CD14-positive monocyte (primary cell): ENCODE data around the gene HLCS. TPM values are rescaled to one million over a fixed set of nuclear protein-coding genes. Genes with fewer than 3 reads are reported as not detected.

ENCODE experiments used
- DNase-seq, 3 donors: peaks; one replicate each; pipeline ENCODE4 v3.0.0-alpha.2; 2011 to 2022
- H2AFZ ChIP-seq: 2 replicates; pipeline ENCODE4 v1.6.0; 2012; ENCODE audit warnings: mild to moderate bottlenecking, low read depth, low read length, inconsistent platforms; ENCODE audit not compliant: insufficient read depth, poor library complexity, severe bottlenecking
- H3K27ac ChIP-seq, 2 donors: 1 replicate in 1 of 2; 2 replicates in 1 of 2; pipeline ENCODE4 v1.5.1; 2012 to 2013; ENCODE audit warnings: low read length in 2 of 2, control low read depth in 1 of 2, inconsistent platforms in 1 of 2, low read depth in 1 of 2, mild to moderate bottlenecking in 1 of 2
- H3K27me3 ChIP-seq, 2 donors: one replicate each; pipeline versions ENCODE4 v1.6.0 to v1.6.1; 2011 to 2013; ENCODE audit warnings: low read length in 2 of 2; ENCODE audit not compliant: control insufficient read depth in 2 of 2, insufficient read depth in 2 of 2
- H3K36me3 ChIP-seq, 2 donors: replicated peaks in 1 of 2; 1 replicate in 1 of 2; 2 replicates in 1 of 2; pipeline versions ENCODE4 v1.5.1 to v1.6.1; 2012 to 2013; ENCODE audit warnings: low read length in 2 of 2, control low read depth in 1 of 2, inconsistent platforms in 1 of 2, mild to moderate bottlenecking in 1 of 2; ENCODE audit not compliant: insufficient read depth in 2 of 2, control insufficient read depth in 1 of 2
- H3K4me1 ChIP-seq, 2 donors: 1 replicate in 1 of 2; 2 replicates in 1 of 2; pipeline versions ENCODE4 v1.5.1 to v1.6.1; 2012 to 2013; ENCODE audit warnings: low read length in 2 of 2, control low read depth in 1 of 2, inconsistent platforms in 1 of 2, mild to moderate bottlenecking in 1 of 2, moderate library complexity in 1 of 2; ENCODE audit not compliant: insufficient read depth in 2 of 2, control insufficient read depth in 1 of 2
- H3K4me2 ChIP-seq: replicated peaks from 2 replicates; pipeline ENCODE3; 2012; ENCODE audit warnings: low read length, moderate library complexity, mild to moderate bottlenecking; ENCODE audit not compliant: poor library complexity, severe bottlenecking; ENCODE audit errors: extremely low read depth
- H3K4me3 ChIP-seq, 3 experiments: fragments of 200-600 bp in 1 of 3; sonication (generic) in 1 of 3; replicated peaks in 1 of 3; 1 replicate in 2 of 3; 2 replicates in 1 of 3; pipeline ENCODE4 v1.5.1; 2011 to 2013; ENCODE audit warnings: low read length in 3 of 3, mild to moderate bottlenecking in 3 of 3, control low read depth in 2 of 3, low read depth in 2 of 3, inconsistent platforms in 1 of 3, moderate library complexity in 1 of 3
- H3K79me2 ChIP-seq: 2 replicates; pipeline ENCODE4 v1.6.0; 2012; ENCODE audit warnings: mild to moderate bottlenecking, control low read depth, inconsistent platforms, low read length, moderate library complexity; ENCODE audit not compliant: insufficient read depth
- H3K9ac ChIP-seq: 2 replicates; pipeline ENCODE4 v1.6.0; 2017; ENCODE audit warnings: low read length, mild to moderate bottlenecking; ENCODE audit not compliant: insufficient read depth, poor library complexity, severe bottlenecking
- H3K9me3 ChIP-seq, 2 donors: replicated peaks in 1 of 2; 1 replicate in 1 of 2; 2 replicates in 1 of 2; pipeline versions ENCODE4 v1.5.1 to v1.6.1; 2012 to 2013; ENCODE audit warnings: low read length in 2 of 2, control low read depth in 1 of 2; ENCODE audit not compliant: control insufficient read depth in 1 of 2, insufficient read depth in 1 of 2
- H4K20me1 ChIP-seq: 2 replicates; pipeline ENCODE4 v1.6.0; 2012; ENCODE audit warnings: mild to moderate bottlenecking, low read length, control low read depth, moderate library complexity; ENCODE audit not compliant: insufficient read depth
- H3K27ac Mint-ChIP-seq, 7 donors: one replicate each; pipeline ENCODE4 v1.8.0; 2020; ENCODE audit warnings: mild to moderate bottlenecking in 7 of 7, mixed read lengths in 7 of 7, moderate library complexity in 6 of 7, inconsistent platforms in 2 of 7
- H3K27me3 Mint-ChIP-seq, 3 donors: one replicate each; pipeline ENCODE4 v1.8.0; 2021 to 2022; ENCODE audit warnings: low read depth in 3 of 3, mild to moderate bottlenecking in 3 of 3, mixed read lengths in 3 of 3, moderate library complexity in 3 of 3, inconsistent platforms in 1 of 3
- H3K36me3 Mint-ChIP-seq, 2 donors: one replicate each; pipeline ENCODE4 v1.8.0; 2020; ENCODE audit warnings: mixed read lengths in 2 of 2, inconsistent platforms in 1 of 2, mild to moderate bottlenecking in 1 of 2
- H3K4me1 Mint-ChIP-seq: one replicate; pipeline ENCODE4 v1.8.0; 2020; ENCODE audit warnings: mild to moderate bottlenecking, mixed read lengths
- H3K4me3 Mint-ChIP-seq, 2 donors: one replicate each; pipeline ENCODE4 v1.8.0; 2020; ENCODE audit warnings: mild to moderate bottlenecking in 2 of 2, mixed read lengths in 2 of 2, moderate library complexity in 1 of 2
- H3K9me3 Mint-ChIP-seq, 7 donors: one replicate each; pipeline ENCODE4 v1.8.0; 2020 to 2022; ENCODE audit warnings: mixed read lengths in 7 of 7, mild to moderate bottlenecking in 6 of 7, moderate library complexity in 6 of 7, inconsistent platforms in 2 of 7
- CTCF ChIP-seq: fragments of 200-600 bp; IDR thresholded peaks from one replicate; pipeline ENCODE4 v1.8.0; 2022; ENCODE audit warnings: antibody characterized with exemption, mild to moderate bottlenecking
- WGBS: methylation state at CpG from one replicate; pipeline ENCODE4 v1.1.5; 2013; ENCODE audit warnings: missing lambda C conversion rate; ENCODE audit not compliant: insufficient coverage; 5-methylcytosine and 5-hydroxymethylcytosine counted together
- intact Hi-C, 2 donors: fragments of 100-400 bp; cut with micrococcal nuclease; formaldehyde crosslinking; loops; one replicate each; pipeline versions ENCODE4 v1.15.0 to v1.15.1; 2023
- polyA plus RNA-seq, 3 donors: library from polyadenylated mRNA; depleted of rRNA in 1 of 3; unstranded in 2 of 3; stranded (reverse) in 1 of 3; fragments of 300-500 nt in 2 of 3; fragments of >200 nt in 1 of 3; fragmentation: Illumina TruSeq in 2 of 3; gene quantifications; 1 replicate in 2 of 3; 2 replicates in 1 of 3; pipeline ENCODE4 v1.2.3, GENCODE V29; 2012 to 2021

HLCS gene
- polyA plus RNA-seq, 3 donors: 2.1 to 3.1 (median 2.2) TPM

- no peaks in the 10 kb centered on the region for H4K20me1 ChIP-seq
These were observed 246.9 kb downstream of the HLCS start for GRCh38 chr21:36719614-36720013.

GRCh38 chr21:36718951-36719501 lies 247.4 kb downstream of the HLCS start:
- no peaks in the 10 kb centered on the region for H3K4me1 Mint-ChIP-seq
- DNase-seq: no peak
- no peaks in the 10 kb centered on the region for H3K36me3 ChIP-seq
- no peaks in the 10 kb centered on the region for H3K79me2 ChIP-seq
- no peak overlapping the region for H3K9ac ChIP-seq
- H3K4me3 Mint-ChIP-seq: no peak overlapping the region
- H3K27ac Mint-ChIP-seq: no peak overlapping the region
- WGBS: 86% methylated on average over 15 of the region's 18 CpGs
- no peak overlapping the region for H3K4me2 ChIP-seq
- intact Hi-C loops: no loop called here
- H3K4me1 ChIP-seq: no peaks in the 10 kb centered on the region
- H4K20me1 ChIP-seq: no peaks in the 10 kb centered on the region
- peaks cover 0 to 5% (median 0%) of the 10 kb centered on the region in 7 donors for H3K9me3 Mint-ChIP-seq
- H3K27me3 ChIP-seq: peaks cover 22 to 44% of the 10 kb centered on the region in 2 donors
- no peak overlapping the region for H2AFZ ChIP-seq
- H3K36me3 Mint-ChIP-seq: no peaks in the 10 kb centered on the region
- H3K27me3 Mint-ChIP-seq: peaks cover 26 to 60% (median 34%) of the 10 kb centered on the region in 3 donors
- TF ChIP-seq CTCF: no peak
- H3K4me3 ChIP-seq: no peak overlapping the region
- no peak overlapping the region for H3K27ac ChIP-seq
- H3K9me3 ChIP-seq: no peaks in the 10 kb centered on the region

More at GRCh38 chr21:36719614-36720013, 246.9 kb downstream of the HLCS start:
- 93% methylated on average over 9 of the region's 10 CpGs for WGBS
- Histone ChIP-seq H3K4me1 (no peaks in the 10 kb centered on the region), H3K9me3 (no peaks in the 10 kb centered on the region), H3K4me2 (no peak overlapping the region), H2AFZ (no peak overlapping the region), H3K27ac (no peak overlapping the region), H3K9ac (no peak overlapping the region), H3K36me3 (no peaks in the 10 kb centered on the region), H3K4me3 (no peak overlapping the region), H3K79me2 (no peaks in the 10 kb centered on the region), H3K27me3 (peaks cover 16 to 38% of the 10 kb centered on the region in 2 donors)
- Mint-ChIP-seq H3K27me3 (peaks cover 26 to 55% (median 28%) of the 10 kb centered on the region in 3 donors), H3K4me3 (no peak overlapping the region), H3K4me1 (no peaks in the 10 kb centered on the region), H3K9me3 (peaks cover 0 to 5% (median 0%) of the 10 kb centered on the region in 7 donors), H3K27ac (no peak overlapping the region), H3K36me3 (no peaks in the 10 kb centered on the region)
- no peak for TF ChIP-seq CTCF
- intact Hi-C loops: no loop called here
- DNase-seq: no peak
